CD14-positive monocyte (primary cell): ENCODE measurements around the gene CDK7. TPM values are rescaled to one million over a fixed set of nuclear protein-coding genes. Genes with fewer than 3 reads are reported as not detected.
A peak's percentile ranks its signal among the peaks of the same experiment; 100 is the strongest.
"Not testable (repeated sequence)": the region's sequence is repeated elsewhere in the genome, so short reads cannot be mapped to it uniquely, and the experiment has no call there.

Experiments
- DNase-seq, 3 donors: peaks; one replicate each; pipeline ENCODE4 v3.0.0-alpha.2; 2011 to 2022
- H2AFZ ChIP-seq: 2 replicates; pipeline ENCODE4 v1.6.0; 2012; ENCODE audit warnings: mild to moderate bottlenecking, low read depth, low read length, inconsistent platforms; ENCODE audit not compliant: insufficient read depth, poor library complexity, severe bottlenecking
- H3K27ac ChIP-seq, 2 donors: 1 replicate in 1 of 2; 2 replicates in 1 of 2; pipeline ENCODE4 v1.5.1; 2012 to 2013; ENCODE audit warnings: low read length in 2 of 2, control low read depth in 1 of 2, inconsistent platforms in 1 of 2, low read depth in 1 of 2, mild to moderate bottlenecking in 1 of 2
- H3K27me3 ChIP-seq, 2 donors: one replicate each; pipeline versions ENCODE4 v1.6.0 to v1.6.1; 2011 to 2013; ENCODE audit warnings: low read length in 2 of 2; ENCODE audit not compliant: control insufficient read depth in 2 of 2, insufficient read depth in 2 of 2
- H3K36me3 ChIP-seq, 2 donors: replicated peaks in 1 of 2; 1 replicate in 1 of 2; 2 replicates in 1 of 2; pipeline versions ENCODE4 v1.5.1 to v1.6.1; 2012 to 2013; ENCODE audit warnings: low read length in 2 of 2, control low read depth in 1 of 2, inconsistent platforms in 1 of 2, mild to moderate bottlenecking in 1 of 2; ENCODE audit not compliant: insufficient read depth in 2 of 2, control insufficient read depth in 1 of 2
- H3K4me1 ChIP-seq, 2 donors: 1 replicate in 1 of 2; 2 replicates in 1 of 2; pipeline versions ENCODE4 v1.5.1 to v1.6.1; 2012 to 2013; ENCODE audit warnings: low read length in 2 of 2, control low read depth in 1 of 2, inconsistent platforms in 1 of 2, mild to moderate bottlenecking in 1 of 2, moderate library complexity in 1 of 2; ENCODE audit not compliant: insufficient read depth in 2 of 2, control insufficient read depth in 1 of 2
- H3K4me2 ChIP-seq: replicated peaks from 2 replicates; pipeline ENCODE3; 2012; ENCODE audit warnings: low read length, moderate library complexity, mild to moderate bottlenecking; ENCODE audit not compliant: poor library complexity, severe bottlenecking; ENCODE audit errors: extremely low read depth
- H3K4me3 ChIP-seq, 3 experiments: fragments of 200-600 bp in 1 of 3; sonication (generic) in 1 of 3; replicated peaks in 1 of 3; 1 replicate in 2 of 3; 2 replicates in 1 of 3; pipeline ENCODE4 v1.5.1; 2011 to 2013; ENCODE audit warnings: low read length in 3 of 3, mild to moderate bottlenecking in 3 of 3, control low read depth in 2 of 3, low read depth in 2 of 3, inconsistent platforms in 1 of 3, moderate library complexity in 1 of 3
- H3K79me2 ChIP-seq: 2 replicates; pipeline ENCODE4 v1.6.0; 2012; ENCODE audit warnings: mild to moderate bottlenecking, control low read depth, inconsistent platforms, low read length, moderate library complexity; ENCODE audit not compliant: insufficient read depth
- H3K9ac ChIP-seq: 2 replicates; pipeline ENCODE4 v1.6.0; 2017; ENCODE audit warnings: low read length, mild to moderate bottlenecking; ENCODE audit not compliant: insufficient read depth, poor library complexity, severe bottlenecking
- H3K9me3 ChIP-seq, 2 donors: replicated peaks in 1 of 2; 1 replicate in 1 of 2; 2 replicates in 1 of 2; pipeline versions ENCODE4 v1.5.1 to v1.6.1; 2012 to 2013; ENCODE audit warnings: low read length in 2 of 2, control low read depth in 1 of 2; ENCODE audit not compliant: control insufficient read depth in 1 of 2, insufficient read depth in 1 of 2
- H4K20me1 ChIP-seq: 2 replicates; pipeline ENCODE4 v1.6.0; 2012; ENCODE audit warnings: mild to moderate bottlenecking, low read length, control low read depth, moderate library complexity; ENCODE audit not compliant: insufficient read depth
- H3K27ac Mint-ChIP-seq, 7 donors: one replicate each; pipeline ENCODE4 v1.8.0; 2020; ENCODE audit warnings: mild to moderate bottlenecking in 7 of 7, mixed read lengths in 7 of 7, moderate library complexity in 6 of 7, inconsistent platforms in 2 of 7
- H3K27me3 Mint-ChIP-seq, 3 donors: one replicate each; pipeline ENCODE4 v1.8.0; 2021 to 2022; ENCODE audit warnings: low read depth in 3 of 3, mild to moderate bottlenecking in 3 of 3, mixed read lengths in 3 of 3, moderate library complexity in 3 of 3, inconsistent platforms in 1 of 3
- H3K36me3 Mint-ChIP-seq, 2 donors: one replicate each; pipeline ENCODE4 v1.8.0; 2020; ENCODE audit warnings: mixed read lengths in 2 of 2, inconsistent platforms in 1 of 2, mild to moderate bottlenecking in 1 of 2
- H3K4me1 Mint-ChIP-seq: one replicate; pipeline ENCODE4 v1.8.0; 2020; ENCODE audit warnings: mild to moderate bottlenecking, mixed read lengths
- H3K4me3 Mint-ChIP-seq, 2 donors: one replicate each; pipeline ENCODE4 v1.8.0; 2020; ENCODE audit warnings: mild to moderate bottlenecking in 2 of 2, mixed read lengths in 2 of 2, moderate library complexity in 1 of 2
- H3K9me3 Mint-ChIP-seq, 7 donors: one replicate each; pipeline ENCODE4 v1.8.0; 2020 to 2022; ENCODE audit warnings: mixed read lengths in 7 of 7, mild to moderate bottlenecking in 6 of 7, moderate library complexity in 6 of 7, inconsistent platforms in 2 of 7
- CTCF ChIP-seq: fragments of 200-600 bp; IDR thresholded peaks from one replicate; pipeline ENCODE4 v1.8.0; 2022; ENCODE audit warnings: antibody characterized with exemption, mild to moderate bottlenecking
- WGBS: methylation state at CpG from one replicate; pipeline ENCODE4 v1.1.5; 2013; ENCODE audit warnings: missing lambda C conversion rate; ENCODE audit not compliant: insufficient coverage; 5-methylcytosine and 5-hydroxymethylcytosine counted together
- intact Hi-C, 2 donors: fragments of 100-400 bp; cut with micrococcal nuclease; formaldehyde crosslinking; loops; one replicate each; pipeline versions ENCODE4 v1.15.0 to v1.15.1; 2023
- polyA plus RNA-seq, 3 donors: library from polyadenylated mRNA; depleted of rRNA in 1 of 3; unstranded in 2 of 3; stranded (reverse) in 1 of 3; fragments of 300-500 nt in 2 of 3; fragments of >200 nt in 1 of 3; fragmentation: Illumina TruSeq in 2 of 3; gene quantifications; 1 replicate in 2 of 3; 2 replicates in 1 of 3; pipeline ENCODE4 v1.2.3, GENCODE V29; 2012 to 2021

CDK7 gene
- polyA plus RNA-seq, 3 donors, result 12.4 to 20.4 (median 14.4) TPM

- Histone ChIP-seq H3K36me3 (peaks cover 29 to 33% of the 10 kb centered on the region in 2 donors), H3K4me2 (no peak overlapping the region), H2AFZ (no peak overlapping the region), H3K27ac (no peak overlapping the region), H3K27me3 (no peaks in the 10 kb centered on the region), H3K9me3 (no peaks in the 10 kb centered on the region), H3K4me3 (no peak overlapping the region), H3K4me1 (peaks cover 11 to 13% of the 10 kb centered on the region in 2 donors), H3K79me2 (peaks cover 21% of the 10 kb centered on the region), H3K9ac (no peak overlapping the region), H4K20me1 (no peaks in the 10 kb centered on the region)
- DNase-seq, result no peak
- Mint-ChIP-seq H3K4me3 (no peak overlapping the region), H3K27ac (no peak overlapping the region), H3K36me3 (peaks cover 22 to 31% of the 10 kb centered on the region in 2 donors), H3K27me3 (no peaks in the 10 kb centered on the region), H3K9me3 (no peaks in the 10 kb centered on the region), H3K4me1 (peaks cover 16% of the 10 kb centered on the region)
- intact Hi-C loops, result loop anchor here (5.0 to 10.0 kb wide), 3 partner anchors 103 to 140 kb away; partner anchors contain the start of genes AK6 (in 1 of the 2), CCDC125 (in 1 of the 2), RAD17 (in 1 of the 2) and SLC30A5 (in 1 of the 2)
- WGBS, result 91% methylated on average over 2 of the region's 2 CpGs
- TF ChIP-seq CTCF, result no peak
Observed at GRCh38 chr5:69231851-69232250, 2.8 kb upstream of the CDK7 start.

GRCh38 chr5:69236733-69237132, 2.0 kb downstream of the CDK7 start:
- not testable (repeated sequence) for H3K9ac ChIP-seq, H3K9me3 Mint-ChIP-seq, H3K9me3 ChIP-seq, H2AFZ ChIP-seq, DNase-seq, H3K27ac ChIP-seq, H3K4me3 ChIP-seq, H3K4me2 ChIP-seq, H3K4me3 Mint-ChIP-seq, H3K27me3 ChIP-seq, H3K27me3 Mint-ChIP-seq
- H3K36me3 Mint-ChIP-seq, result peaks cover 29 to 44% of the 10 kb centered on the region in 2 donors
- Histone ChIP-seq H3K4me1 (peaks cover 11 to 13% of the 10 kb centered on the region in 2 donors), H3K79me2 (peaks cover 66% of the 10 kb centered on the region), H4K20me1 (peaks cover 15% of the 10 kb centered on the region), H3K36me3 (peaks cover 11 to 42% of the 10 kb centered on the region in 2 donors)
- peak overlapping the region in 3 of 7 donors; percentile 23 to 52 (median 42) for H3K27ac Mint-ChIP-seq
- H3K4me1 Mint-ChIP-seq, result peaks cover 29% of the 10 kb centered on the region
- intact Hi-C loops, result loop anchor here (10.0 kb wide), 2 partner anchors 98 to 128 kb away; partner anchors contain the start of genes AK6 (in 1 of the 2), CCDC125 (in 1 of the 2), RAD17 (in 1 of the 2) and TAF9 (in 1 of the 2)
- WGBS, result 88% methylated on average over 1 of the region's 9 CpGs
